Stimulated activated CD4-positive, alpha-beta T cell treated with anti-CD3 and anti-CD28 coated beads, Interleukin-12 subunit alpha, Interleukin-12 subunit beta, amount 100 ng/mL, for 24 hours (primary cell): ENCODE results near the gene SAPCD2.
A peak's percentile ranks its signal among the peaks of the same experiment; 100 is the strongest.
"Not testable (repeated sequence)": the region's sequence is repeated elsewhere in the genome, so short reads cannot be mapped to it uniquely, and the experiment has no call there.

Experiments
- DNase-seq, 2 experiments: peaks; one replicate each; pipeline ENCODE4 v3.0.0-alpha.2; 2020; ENCODE audit warnings: low read depth in 2 of 2

SAPCD2 gene

GRCh38 chr9:137070201-137070905, at the start of gene SAPCD2:
SAPCD2 (minus strand) TSS chr9:137070557; CDS start chr9:137070460, 97 bp downstream.
- peak; percentile 55 to 77 for DNase-seq

GRCh38 chr9:137118092-137118603, 47.8 kb upstream of the SAPCD2 start:
- not testable (repeated sequence) for DNase-seq

GRCh38 chr9:137117269-137117731, 46.9 kb upstream of the SAPCD2 start:
- DNase-seq = no peak

- DNase-seq = no peak
Observed at GRCh38 chr9:137116728-137117127, 46.4 kb upstream of the SAPCD2 start.

- DNase-seq = no peak
Observed at GRCh38 chr9:137116027-137116507, 45.7 kb upstream of the SAPCD2 start.

GRCh38 chr9:137115394-137116026, 45.2 kb upstream of the SAPCD2 start:
- no peak for DNase-seq

GRCh38 chr9:137114613-137115393, 44.4 kb upstream of the SAPCD2 start, which contains the start of gene DPP7:
DPP7 (minus strand) TSS chr9:137114733; CDS start chr9:137114713, 20 bp downstream.
- DNase-seq = peak; percentile 58 to 70

GRCh38 chr9:137114220-137114612, 43.9 kb upstream of the SAPCD2 start:
- no peak for DNase-seq

- DNase-seq = no peak
Observed at GRCh38 chr9:137113385-137114159, 43.2 kb upstream of the SAPCD2 start.

GRCh38 chr9:137112564-137113384, 42.4 kb upstream of the SAPCD2 start:
- DNase-seq = no peak

GRCh38 chr9:137111788-137112563, 41.6 kb upstream of the SAPCD2 start:
- no peak for DNase-seq

- DNase-seq = no peak
Observed at GRCh38 chr9:137110911-137111787, 40.8 kb upstream of the SAPCD2 start.

GRCh38 chr9:137110147-137110910, 40.0 kb upstream of the SAPCD2 start:
- DNase-seq = no peak

GRCh38 chr9:137109250-137110146, 39.1 kb upstream of the SAPCD2 start:
- DNase-seq = no peak

GRCh38 chr9:137108608-137109249, 38.4 kb upstream of the SAPCD2 start:
- no peak for DNase-seq

- no peak for DNase-seq
Observed at GRCh38 chr9:137107982-137108381, 37.6 kb upstream of the SAPCD2 start.
